GM19395 (cell line): ENCODE measurements around the gene TRPV6.

Source experiments
- ATAC-seq: cut with Tn5 transposase; IDR thresholded peaks from one replicate; pipeline ENCODE4 v1.9.1; 2021; ENCODE audit warnings: mild to moderate bottlenecking, moderate library complexity; ENCODE audit not compliant: unreplicated experiment

TRPV6 gene

GRCh38 chr7:142870566-142871259 is 14.8 kb downstream of the TRPV6 start:
- ATAC-seq, result no peak

GRCh38 chr7:142870147-142870559 is 15.4 kb downstream of the TRPV6 start:
- ATAC-seq, result no peak

GRCh38 chr7:142869434-142869833 is 16.1 kb downstream of the TRPV6 start:
- ATAC-seq, result no peak

- ATAC-seq, result no peak
These were observed 16.5 kb downstream of the TRPV6 start for GRCh38 chr7:142868986-142869415.

- no peak for ATAC-seq
These were observed 17.2 kb downstream of the TRPV6 start for GRCh38 chr7:142868188-142868985.

DNA sequence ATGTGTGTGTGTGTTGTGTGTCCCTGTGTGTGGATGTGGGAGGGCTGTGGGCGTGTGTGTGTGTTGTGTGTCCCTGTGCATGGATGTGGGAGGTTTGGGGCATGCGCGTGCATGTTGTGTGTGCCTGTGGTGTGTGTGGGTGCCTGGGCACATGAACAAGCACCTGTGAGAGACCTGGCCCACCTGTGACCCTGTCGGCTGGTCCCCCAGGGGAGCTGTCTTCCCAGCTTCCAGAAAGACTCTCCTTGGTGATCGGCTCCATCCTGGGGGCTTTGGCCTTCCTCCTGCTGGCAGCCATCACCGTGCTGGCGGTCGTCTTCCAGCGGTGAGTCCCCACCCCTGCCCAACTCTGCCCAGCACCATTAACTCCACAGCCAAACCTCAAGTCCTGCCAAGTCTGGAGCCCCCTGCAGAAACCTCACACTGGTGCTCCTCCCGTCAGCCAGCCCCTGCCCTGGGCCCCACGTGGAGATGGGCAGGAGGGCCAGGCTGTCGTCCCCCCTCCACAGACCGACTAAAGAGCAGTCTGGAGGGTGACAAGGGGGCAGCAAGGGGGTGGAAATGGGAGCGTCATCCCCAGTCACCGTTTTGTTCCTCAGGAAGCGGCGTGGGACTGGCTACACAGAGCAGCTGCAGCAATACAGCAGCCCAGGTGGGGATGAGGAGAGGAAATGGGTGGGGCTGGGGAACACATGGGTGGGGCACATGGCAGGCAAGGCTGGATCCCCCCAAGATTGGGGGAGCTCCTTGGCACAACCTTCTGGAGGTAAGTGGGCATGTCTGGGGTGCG is 18.0 kb downstream of the TRPV6 start:
- ATAC-seq, result no peak

- no peak for ATAC-seq
These were observed 18.5 kb downstream of the TRPV6 start for GRCh38 chr7:142867097-142867378.

DNA sequence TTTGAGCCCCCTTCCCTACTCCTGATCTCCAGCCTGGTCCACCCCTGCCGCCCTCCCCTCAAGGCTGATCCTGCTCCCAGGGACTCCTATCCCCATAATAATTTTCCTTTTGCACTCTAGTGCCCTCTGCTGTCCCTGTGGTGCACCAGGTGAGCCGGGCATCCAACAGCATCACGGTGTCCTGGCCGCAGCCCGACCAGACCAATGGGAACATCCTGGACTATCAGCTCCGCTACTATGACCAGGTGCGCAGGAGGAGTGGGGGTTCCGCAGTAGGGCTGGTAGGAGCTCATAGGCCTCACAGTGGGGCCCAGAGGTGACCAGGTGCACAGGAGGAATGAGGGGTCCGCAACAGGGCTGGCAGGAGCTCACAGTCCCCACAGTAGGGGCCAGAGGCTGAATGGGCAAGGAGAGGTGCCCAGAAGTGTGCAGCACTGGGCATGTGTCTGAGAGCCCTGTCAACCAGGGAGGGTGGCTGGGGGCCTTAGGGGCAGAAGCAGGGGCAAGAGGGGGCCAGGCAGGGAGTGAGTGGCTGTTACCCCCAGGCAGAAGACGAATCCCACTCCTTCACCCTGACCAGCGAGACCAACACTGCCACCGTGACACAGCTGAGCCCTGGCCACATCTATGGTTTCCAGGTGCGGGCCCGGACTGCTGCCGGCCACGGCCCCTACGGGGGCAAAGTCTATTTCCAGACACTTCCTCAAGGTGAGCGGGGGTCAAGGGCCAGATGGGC is 19.0 kb downstream of the TRPV6 start:
- ATAC-seq, result no peak

GRCh38 chr7:142865766-142866165 is 19.8 kb downstream of the TRPV6 start:
- ATAC-seq, result no peak

GRCh38 chr7:142864980-142865747 is 20.4 kb downstream of the TRPV6 start:
- no peak for ATAC-seq

GRCh38 chr7:142863891-142864685 is 21.5 kb downstream of the TRPV6 start:
- no peak for ATAC-seq

GRCh38 chr7:142862786-142863400 is 22.7 kb downstream of the TRPV6 start:
- no peak for ATAC-seq

- ATAC-seq, result no peak
These were observed 23.2 kb downstream of the TRPV6 start for GRCh38 chr7:142862351-142862750.

- ATAC-seq, result no peak
These were observed 24.6 kb downstream of the TRPV6 start for GRCh38 chr7:142860968-142861367.

DNA sequence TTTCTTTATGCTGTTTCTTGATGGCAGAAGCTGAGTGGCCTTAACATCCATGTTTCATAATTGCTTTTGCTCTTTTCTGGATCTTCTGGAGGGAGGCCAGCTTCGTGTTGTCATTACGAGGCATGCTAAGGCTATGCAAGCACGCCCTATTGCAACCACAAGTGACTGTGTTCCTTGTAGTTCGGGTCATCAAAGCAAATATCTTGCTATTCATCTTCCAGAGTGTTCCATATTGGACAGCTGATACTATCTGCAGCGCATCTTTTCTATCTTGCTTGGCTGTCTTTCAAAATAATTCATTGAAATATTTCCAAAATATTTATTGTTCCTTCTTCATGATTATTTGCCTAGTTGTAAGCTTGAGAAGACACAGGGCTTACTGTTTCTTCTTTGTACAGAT is 25.7 kb downstream of the TRPV6 start:
- no peak for ATAC-seq

DNA sequence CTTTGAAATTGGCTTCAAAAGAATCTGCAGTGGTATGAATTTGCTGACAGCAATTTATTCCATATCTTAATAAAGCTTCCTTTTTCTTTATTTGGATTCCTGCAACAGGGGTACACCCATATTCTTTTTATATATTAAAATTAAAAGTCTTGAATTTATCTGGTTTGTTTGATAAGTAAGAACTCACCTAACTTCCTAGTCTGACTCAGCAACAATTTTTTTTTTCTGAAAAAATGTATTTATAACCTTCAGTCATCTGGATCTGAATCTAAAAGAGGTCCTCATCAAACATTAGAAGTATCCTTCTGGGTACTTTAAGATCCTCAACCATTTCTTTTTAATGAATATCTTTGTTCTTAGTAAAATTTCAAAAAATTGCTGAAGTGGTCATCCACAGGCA is 26.1 kb downstream of the TRPV6 start:
- ATAC-seq, result no peak

DNA sequence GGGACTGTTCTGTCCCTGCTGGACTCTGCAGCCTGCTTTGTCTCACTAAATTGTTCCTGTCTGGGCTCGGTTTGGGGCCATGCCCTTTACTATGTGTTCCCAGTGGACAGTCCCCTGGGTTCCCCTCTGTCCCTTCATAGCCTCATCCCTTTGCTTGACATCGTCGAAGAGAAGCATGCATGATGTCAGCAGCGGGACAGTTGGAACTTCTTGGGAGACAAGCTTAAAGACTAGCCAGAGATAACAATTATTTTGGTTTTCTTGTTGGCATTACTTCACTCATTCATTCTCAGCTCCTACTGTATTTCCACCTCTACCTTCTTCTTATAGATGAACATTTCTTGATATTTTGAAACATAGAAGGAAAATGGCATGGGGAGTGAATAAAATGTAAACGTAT is 27.9 kb downstream of the TRPV6 start:
- ATAC-seq, result no peak

GRCh38 chr7:142856565-142857245 is 28.8 kb downstream of the TRPV6 start:
- ATAC-seq, result no peak
